GM12878 (cell line): Measurements from ENCODE around the gene PDXP. TPM values are rescaled to one million over a fixed set of nuclear protein-coding genes. Genes with fewer than 3 reads are reported as not detected.
"Not testable (repeated sequence)": the region's sequence is repeated elsewhere in the genome, so short reads cannot be mapped to it uniquely, and the experiment has no call there.

Source experiments
- ATAC-seq: fragments of 200-7000 bp; cut with Tn5 transposase; 3 replicates; pipeline ENCODE4 v1.9.1; 2020; ENCODE audit warnings: mild to moderate bottlenecking, moderate library complexity
- BruUV-seq: library from RNA; stranded (reverse); fragments of 400-500 nt; replicated peaks from 2 replicates; lab custom pipeline; 2021; lab: Mats Ljungman, UMichigan
- CTCF ChIA-PET: fragments of 300-600 bp; sonication (Branson Sonifier 250); formaldehyde crosslinking; extraction: SDS; loops from one replicate; lab custom pipeline; 2021; ENCODE audit warnings: inconsistent platforms; lab: Yijun Ruan, JAX
- POLR2A ChIA-PET: fragments of 350-600 bp; formaldehyde crosslinking; extraction: SDS; loops from one replicate; lab custom pipeline; 2021; ENCODE audit warnings: inconsistent platforms; lab: Charles Lee
- RAD21 ChIA-PET: fragments of 300-600 bp; sonication (Branson Sonifier 250); formaldehyde crosslinking; loops from one replicate; lab custom pipeline; 2023; ENCODE audit warnings: antibody characterized with exemption; ENCODE audit not compliant: unreplicated experiment; lab: Charles Lee
- SMC1A ChIA-PET: fragments of 300-600 bp; sonication (Branson Sonifier 250); formaldehyde crosslinking; loops from one replicate; lab custom pipeline; 2023; ENCODE audit not compliant: unreplicated experiment, uncharacterized antibody; lab: Charles Lee
- DNase-seq: peaks from one replicate; pipeline ENCODE4 v3.0.0-alpha.2; 2011; ENCODE audit warnings: low read depth, low spot score
- FAIRE-seq: peaks from 3 replicates; lab custom pipeline; 2011; peaks lifted over from hg19 to GRCh38; lab: Jason Lieb, UNC
- H2AFZ ChIP-seq: 2 replicates; pipeline ENCODE4 v1.6.0; 2011; ENCODE audit warnings: low read depth, low read length, control low read depth; ENCODE audit not compliant: control insufficient read depth
- H3K27ac ChIP-seq: 2 replicates; pipeline ENCODE4 v1.5.1; 2011; ENCODE audit warnings: control low read depth; ENCODE audit not compliant: control insufficient read depth, insufficient read depth
- H3K27me3 ChIP-seq, 2 experiments: replicated peaks in 1 of 2; 2 replicates each; pipeline versions ENCODE4 v1.6.0 to v1.6.1; 2011; ENCODE audit warnings: low read length in 1 of 2; ENCODE audit not compliant: control insufficient read depth in 2 of 2, insufficient read depth in 2 of 2
- H3K36me3 ChIP-seq, 2 experiments: 2 replicates each; pipeline ENCODE4 v1.5.1; 2011; ENCODE audit warnings: low read length in 1 of 2; ENCODE audit not compliant: control insufficient read depth in 2 of 2, insufficient read depth in 2 of 2
- H3K4me1 ChIP-seq: 2 replicates; pipeline ENCODE4 v1.6.1; 2011; ENCODE audit warnings: mild to moderate bottlenecking, low read length, moderate library complexity, mixed read lengths; ENCODE audit not compliant: control insufficient read depth, insufficient read depth
- H3K4me2 ChIP-seq: 2 replicates; pipeline ENCODE4 v1.6.0; 2011; ENCODE audit warnings: control low read depth; ENCODE audit not compliant: control insufficient read depth, insufficient read depth
- H3K4me3 ChIP-seq: fragments of 200-600 bp; sonication (generic); 2 replicates; pipeline ENCODE4 v1.5.1; 2016
- H3K79me2 ChIP-seq: 2 replicates; pipeline ENCODE4 v1.6.0; 2011; ENCODE audit warnings: low read length; ENCODE audit not compliant: control insufficient read depth, insufficient read depth
- H3K9ac ChIP-seq: 2 replicates; pipeline ENCODE4 v1.8.0; 2011; ENCODE audit warnings: low read length, control low read depth, mixed read lengths; ENCODE audit not compliant: control insufficient read depth, insufficient read depth
- H3K9me3 ChIP-seq: replicated peaks from 3 replicates; pipeline ENCODE4 v1.5.1; 2011; ENCODE audit warnings: mild to moderate bottlenecking, low read length; ENCODE audit not compliant: control insufficient read depth, insufficient read depth
- H4K20me1 ChIP-seq: 2 replicates; pipeline ENCODE4 v1.6.0; 2011; ENCODE audit not compliant: control insufficient read depth, insufficient read depth
- CBX3 ChIP-seq: fragments of 200-600 bp; sonication (generic); IDR thresholded peaks from 2 replicates; pipeline ENCODE4 v1.6.1; 2016; ENCODE audit warnings: low read depth, borderline replicate concordance
- MTA3 ChIP-seq: IDR thresholded peaks from 2 replicates; pipeline ENCODE4 v1.6.1; 2012; ENCODE audit warnings: low read length, inconsistent platforms, borderline replicate concordance
- NR2F1 ChIP-seq: fragments of 450-650 bp; conservative IDR thresholded peaks from 2 replicates; pipeline ENCODE4 v1.6.1; 2017; ENCODE audit warnings: mild to moderate bottlenecking
- PKNOX1 ChIP-seq: fragments of 450-650 bp; IDR thresholded peaks from 2 replicates; pipeline ENCODE4 v1.6.1; 2016; ENCODE audit warnings: mild to moderate bottlenecking
- PML ChIP-seq: IDR thresholded peaks from 2 replicates; pipeline ENCODE4 v1.6.1; 2012; ENCODE audit warnings: low read length, inconsistent platforms
- POLR2AphosphoS5 ChIP-seq: IDR thresholded peaks from 2 replicates; pipeline ENCODE4 v1.6.1; 2011; ENCODE audit warnings: mild to moderate bottlenecking, low read length, inconsistent platforms
- PRDM15 ChIP-seq: fragments of 450-650 bp; formaldehyde crosslinking; IDR thresholded peaks from 2 replicates; pipeline ENCODE4 v1.4.0; 2020; ENCODE audit warnings: mild to moderate bottlenecking, moderate library complexity
- RCOR1 ChIP-seq: conservative IDR thresholded peaks from 2 replicates; pipeline ENCODE4 v1.6.1; 2012; ENCODE audit warnings: low read depth, low read length, improper control_type of control experiment
- RUNX3 ChIP-seq: IDR thresholded peaks from 2 replicates; pipeline ENCODE4 v1.6.1; 2012; ENCODE audit warnings: low read length, inconsistent platforms
- ZBED1 ChIP-seq: IDR thresholded peaks from 2 replicates; pipeline ENCODE4 v1.6.1; 2016; ENCODE audit warnings: borderline replicate concordance
- ZNF207 ChIP-seq: fragments of 450-650 bp; IDR thresholded peaks from 2 replicates; pipeline ENCODE4 v1.6.1; 2014; ENCODE audit warnings: antibody characterized with exemption, mild to moderate bottlenecking, borderline replicate concordance
- WGBS: methylation state at CpG from one replicate; pipeline ENCODE4 v1.1.6; 2016; ENCODE audit warnings: low lambda C conversion rate; ENCODE audit not compliant: insufficient replicate concordance, insufficient coverage; ENCODE audit errors: missing lambda C conversion rate; 5-methylcytosine and 5-hydroxymethylcytosine counted together
- in situ Hi-C: fragments of 300-500 bp; cut with MboI; formaldehyde crosslinking; loops from 9 replicates; pipeline ENCODE4 v1.14.3; 2018; ENCODE audit warnings: mixed read lengths
- intact Hi-C: fragments of 100-400 bp; cut with micrococcal nuclease; formaldehyde crosslinking; loops from one replicate; pipeline ENCODE4 v1.14.2; 2022; ENCODE audit not compliant: unreplicated experiment
- polyA plus RNA-seq, 11 experiments: library from polyadenylated mRNA; depleted of rRNA in 4 of 11; unstranded in 6 of 11; stranded (reverse) in 5 of 11; fragments of >200 nt; fragmentation: Nextera tagmentation in 4 of 11; fragmentation: Illumina TruSeq in 1 of 11; extraction: Ambion mirVana in 4 of 11; extraction: Trizol in 1 of 11; gene quantifications; 1 replicate in 1 of 11; 2 replicates in 10 of 11; pipeline versions ENCODE4 v1.2.1 to v1.2.3, GENCODE V29; 2011 to 2016; ENCODE audit warnings: inconsistent platforms in 2 of 11, missing spikeins in 2 of 11, low read depth in 1 of 11
- total RNA-seq, 4 experiments: library from RNA; depleted of rRNA in 3 of 4; stranded (reverse); fragments of >200 nt in 3 of 4; fragmentation: Illumina TruSeq in 1 of 4; extraction: Trizol in 1 of 4; gene quantifications; 2 replicates each; pipeline versions ENCODE4 v1.2.1 to v1.2.3, GENCODE V29; 2013 to 2021

Gene PDXP
- total and polyA plus RNA-seq, 10 of the 15 experiments (the other 5 are each of a cell fraction or from before 2014, with no cell fraction given) = 4.4 to 56.7 (median 34.6) TPM

- intact Hi-C loops, H3K4me3 ChIP-seq, H2AFZ ChIP-seq, H3K4me2 ChIP-seq, ATAC-seq, H3K27ac ChIP-seq, H3K36me3 ChIP-seq, in situ Hi-C loops, H4K20me1 ChIP-seq, DNase-seq, H3K27me3 ChIP-seq, H3K9ac ChIP-seq, H3K9me3 ChIP-seq, FAIRE-seq, BruUV-seq: not testable (repeated sequence)
- CTCF ChIA-PET = interaction anchor here (2.4 to 11.7 kb wide), 3 partner anchors 16 to 64 kb away, joined by 8 to 414 read pairs (median 261); partner anchors contain the start of genes LGALS1, NOL12 and SH3BP1
- WGBS = 97% methylated on average over 4 of the region's 4 CpGs
- SMC1A ChIA-PET = interaction anchor here (1.0 to 5.7 kb wide), 2 partner anchors 16 to 30 kb away, joined by 4 to 108 read pairs; partner anchors contain the start of gene SH3BP1
- peaks cover 31% of the 10 kb centered on the region for H3K79me2 ChIP-seq
- RAD21 ChIA-PET = interaction anchor here (3.7 to 9.1 kb wide), 2 partner anchors 16 to 31 kb away, joined by 31 to 173 read pairs; partner anchors contain the start of gene SH3BP1
- POLR2A ChIA-PET = interaction anchor here (1.2 to 9.6 kb wide), 4 partner anchors 14 to 83 kb away, joined by 3 to 209 read pairs (median 58); partner anchors contain the start of genes LGALS1 and NOL12
- H3K4me1 ChIP-seq = peaks cover 11% of the 10 kb centered on the region
Observed at GRCh38 chr22:37656583-37656982, 1.9 kb upstream of the PDXP start.

- intact Hi-C loops = no loop called here
- peaks cover 12% of the 10 kb centered on the region for H3K4me1 ChIP-seq
- ChIA-PET POLR2A (interaction anchor here (0.6 to 9.6 kb wide), 20 partner anchors 10 to 297 kb away, joined by 3 to 209 read pairs (median 5); partner anchors contain the start of genes ANKRD54, GCAT, GGA1 and LGALS1), SMC1A (interaction anchor here (0.6 to 7.9 kb wide), 14 partner anchors 9 to 205 kb away, joined by 3 to 157 read pairs (median 6); partner anchors contain the start of genes ANKRD54, GCAT, GGA1 and LGALS1), CTCF (interaction anchor here (0.6 to 11.7 kb wide), 12 partner anchors 17 to 206 kb away, joined by 3 to 414 read pairs (median 9); partner anchors contain the start of genes GGA1, LGALS1, NOL12 and SH3BP1), RAD21 (interaction anchor here (0.8 to 9.1 kb wide), 15 partner anchors 9 to 159 kb away, joined by 3 to 173 read pairs (median 5); partner anchors contain the start of genes GCAT, GGA1, LGALS1 and NOL12)
- ATAC-seq = no peak
- in situ Hi-C loops = no loop called here
- BruUV-seq = no TSS peak
- no peak for FAIRE-seq
- H3K4me2 ChIP-seq = peak overlapping the region; percentile 92
- no peak for DNase-seq
- no peaks in the 10 kb centered on the region for H3K9me3 ChIP-seq
- no peaks in the 10 kb centered on the region for H4K20me1 ChIP-seq
- H3K27ac ChIP-seq = peak overlapping the region; percentile 38
- peaks cover 0 to 4% of the 10 kb centered on the region in 2 experiments; a peak in 2 of 4 replicates for H3K36me3 ChIP-seq
- H3K27me3 ChIP-seq = no peaks in the 10 kb centered on the region
- H2AFZ ChIP-seq = peak overlapping the region; percentile 96
- H3K4me3 ChIP-seq = peak overlapping the region; percentile 69
- H3K79me2 ChIP-seq = peaks cover 40% of the 10 kb centered on the region
- WGBS = 2% methylated on average over 6 of the region's 6 CpGs
- H3K9ac ChIP-seq = peak overlapping the region; percentile 63
- no peak for TF ChIP-seq RCOR1
- no peak for TF ChIP-seq PRDM15 (CRISPR knock-in tag)
- 0 out of 2 replicates have a peak, but pooled peaks have one; percentile 9 for TF ChIP-seq RUNX3
- TF ChIP-seq CBX3 = no peak
- peak; percentile 57; the same call in 1 of the 2 replicates for TF ChIP-seq PML
- no peak for TF ChIP-seq NR2F1
- TF ChIP-seq ZBED1 = peak; percentile 74
- TF ChIP-seq ZNF207 = no peak
- TF ChIP-seq PKNOX1 = no peak
- TF ChIP-seq MTA3 = peak; percentile 61; the same call in 1 of the 2 replicates
- TF ChIP-seq POLR2AphosphoS5 = peak; percentile 65; the same call in 1 of the 2 replicates
Observed at GRCh38 chr22:37657590-37658132, 862 bp upstream of the PDXP start.
